Measurements from ENCODE around the gene MDC1.

MDC1 gene

GRCh38 chr6:30700340-30700739 is 16.7 kb downstream of the MDC1 start:
- DNase-seq (ENCODE audit: low read depth), result no peak

GRCh38 chr6:30696432-30696831 is 20.6 kb downstream of the MDC1 start:
- no peak for DNase-seq (ENCODE audit: low read depth)

- no peak for DNase-seq (ENCODE audit: low read depth)
These were observed 25.8 kb downstream of the MDC1 start for GRCh38 chr6:30691208-30691847.

- DNase-seq (ENCODE audit: low read depth), result peak; percentile 77
These were observed 26.5 kb downstream of the MDC1 start, which contains the start of gene NRM for GRCh38 chr6:30690403-30691207. Gene NRM (minus strand): TSS chr6:30690984. CDS start chr6:30690974, 10 bp downstream.

DNA sequence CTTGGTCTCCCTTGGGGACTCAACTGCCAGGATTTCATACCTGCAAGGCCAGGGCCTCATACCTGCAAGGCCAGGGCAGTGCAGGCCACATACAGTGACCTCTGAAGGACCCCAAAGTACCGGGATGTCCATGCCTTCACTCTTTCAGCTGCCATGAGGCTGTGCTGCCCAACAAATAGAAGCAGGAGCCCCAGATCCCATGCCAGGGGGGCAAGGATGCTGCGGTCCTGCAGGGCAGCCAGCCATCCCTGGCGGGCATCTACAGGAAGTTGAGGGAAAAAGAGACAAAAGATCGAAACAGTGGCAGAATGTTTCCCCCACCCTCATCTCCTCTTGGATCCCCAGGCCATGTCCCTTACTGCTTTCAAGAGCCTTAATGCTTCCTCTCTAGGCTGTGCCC is 27.1 kb downstream of the MDC1 start:
- no peak for DNase-seq (ENCODE audit: low read depth)

DNA sequence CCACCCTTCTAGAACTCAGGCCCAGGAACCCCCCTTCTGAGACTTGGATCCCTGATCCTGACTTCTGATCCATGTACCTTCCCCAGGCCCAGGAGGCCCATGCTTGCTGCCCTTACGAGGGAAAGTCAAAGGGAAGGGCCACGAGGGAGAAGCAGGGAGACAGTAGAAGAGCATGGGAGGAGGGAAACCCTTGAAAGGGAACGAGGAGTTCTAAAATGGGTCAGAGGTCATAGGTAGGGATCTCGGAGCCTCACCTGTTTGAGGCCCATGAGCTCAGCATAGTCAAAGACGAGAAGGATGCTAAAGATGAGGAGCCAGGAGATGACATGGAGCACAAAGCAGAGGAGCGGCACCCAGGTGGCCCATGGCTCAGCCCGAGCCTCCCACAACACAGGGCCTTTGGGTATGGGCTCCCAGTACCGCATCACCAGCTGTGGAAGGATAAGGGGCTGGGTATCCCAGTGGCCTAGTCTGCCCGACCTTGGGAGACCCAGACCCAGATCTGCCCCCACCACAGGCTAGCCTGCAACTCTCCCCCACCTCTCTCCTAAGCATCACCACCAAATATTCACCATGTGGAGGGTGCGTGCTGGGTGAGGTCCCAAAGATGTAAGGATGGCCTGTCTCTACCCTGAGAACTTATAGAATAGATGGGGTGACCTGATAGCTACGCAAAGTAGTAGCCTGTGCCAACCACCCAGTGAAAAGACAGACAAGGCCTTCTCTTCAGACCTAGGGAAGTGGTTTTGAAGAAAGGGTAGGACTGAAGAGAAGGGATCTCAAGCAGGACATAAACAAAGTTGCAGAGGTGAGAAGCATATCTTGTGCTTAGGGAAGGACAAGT is 27.8 kb downstream of the MDC1 start:
- DNase-seq (ENCODE audit: low read depth), result no peak

DNA sequence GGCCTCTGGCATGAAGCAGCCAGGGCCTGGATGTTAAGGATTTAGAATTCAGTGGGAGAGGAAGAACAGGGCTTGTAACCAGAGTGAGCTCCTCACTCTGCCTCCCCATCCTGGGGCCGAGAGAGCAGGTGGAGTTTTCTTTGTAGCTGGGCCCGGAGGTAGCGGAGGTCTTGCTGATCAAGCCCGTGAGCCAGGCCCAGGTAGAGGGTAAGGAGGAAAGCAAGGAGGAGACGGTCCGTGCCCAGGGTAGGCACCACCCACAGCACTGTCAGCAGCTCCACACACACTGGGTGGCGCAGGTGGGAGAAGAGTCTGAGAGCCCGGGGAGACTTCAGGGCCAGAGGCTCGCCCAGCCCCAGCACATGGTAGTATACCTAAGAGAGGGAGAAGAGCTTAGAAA is 28.5 kb downstream of the MDC1 start:
- no peak for DNase-seq (ENCODE audit: low read depth)

GRCh38 chr6:30687659-30688431 is 29.2 kb downstream of the MDC1 start:
- no peak for DNase-seq (ENCODE audit: low read depth)

- peak; percentile 95 for DNase-seq (ENCODE audit: low read depth)
These were observed 30.0 kb downstream of the MDC1 start for GRCh38 chr6:30686908-30687658.

DNA sequence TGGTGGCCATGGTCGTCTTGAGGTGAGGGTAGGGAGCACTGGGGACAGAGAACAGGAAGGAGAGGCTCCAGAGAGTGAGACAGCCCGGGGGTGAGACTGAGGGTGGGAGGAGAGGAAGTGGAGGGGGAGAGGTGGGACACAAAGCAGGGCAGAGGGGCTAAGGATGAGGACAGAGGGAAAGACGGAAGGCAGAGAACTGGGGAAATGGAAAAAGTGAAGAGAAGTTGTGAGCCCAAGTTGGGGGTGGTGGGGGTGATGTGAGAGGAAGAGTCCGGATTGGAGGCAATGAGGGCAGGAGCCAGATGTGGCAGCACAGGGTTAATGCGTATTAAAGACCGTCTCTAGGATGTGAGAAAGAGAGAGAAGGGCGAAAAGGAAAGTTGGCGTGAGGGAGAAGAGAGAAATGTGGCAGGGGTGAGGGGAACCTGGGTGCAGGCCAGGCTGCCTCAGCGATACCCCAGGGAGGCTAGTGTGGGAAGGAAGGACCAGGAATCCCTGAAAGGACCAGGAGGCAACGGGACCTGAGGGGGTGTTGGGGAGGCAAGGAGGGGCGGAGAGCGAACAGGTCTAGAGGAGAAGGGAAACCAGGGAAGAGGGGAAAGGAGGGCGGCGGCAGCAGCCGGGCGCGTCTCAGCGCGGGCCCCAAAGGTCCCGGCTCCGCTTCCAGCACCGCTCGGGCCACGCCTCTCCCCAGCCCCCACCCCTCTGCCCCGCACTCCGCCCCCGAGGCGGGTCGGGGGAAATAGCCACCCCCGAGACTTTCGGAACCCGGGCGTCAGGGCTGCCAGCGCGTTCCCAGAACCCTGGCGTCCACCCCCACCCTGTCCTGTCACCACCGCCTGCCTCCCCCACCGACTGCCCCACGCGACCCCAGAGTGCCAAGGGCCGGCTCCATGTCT is 30.8 kb downstream of the MDC1 start, which contains the start of gene PPP1R18:
PPP1R18 (minus strand) TSS at position 637 of the 899 bp plus-strand sequence; CDS start at position 10, 627 bp downstream.
- DNase-seq (ENCODE audit: low read depth), result no peak

GRCh38 chr6:30685157-30686008 is 31.7 kb downstream of the MDC1 start:
- DNase-seq (ENCODE audit: low read depth), result no peak

DNA sequence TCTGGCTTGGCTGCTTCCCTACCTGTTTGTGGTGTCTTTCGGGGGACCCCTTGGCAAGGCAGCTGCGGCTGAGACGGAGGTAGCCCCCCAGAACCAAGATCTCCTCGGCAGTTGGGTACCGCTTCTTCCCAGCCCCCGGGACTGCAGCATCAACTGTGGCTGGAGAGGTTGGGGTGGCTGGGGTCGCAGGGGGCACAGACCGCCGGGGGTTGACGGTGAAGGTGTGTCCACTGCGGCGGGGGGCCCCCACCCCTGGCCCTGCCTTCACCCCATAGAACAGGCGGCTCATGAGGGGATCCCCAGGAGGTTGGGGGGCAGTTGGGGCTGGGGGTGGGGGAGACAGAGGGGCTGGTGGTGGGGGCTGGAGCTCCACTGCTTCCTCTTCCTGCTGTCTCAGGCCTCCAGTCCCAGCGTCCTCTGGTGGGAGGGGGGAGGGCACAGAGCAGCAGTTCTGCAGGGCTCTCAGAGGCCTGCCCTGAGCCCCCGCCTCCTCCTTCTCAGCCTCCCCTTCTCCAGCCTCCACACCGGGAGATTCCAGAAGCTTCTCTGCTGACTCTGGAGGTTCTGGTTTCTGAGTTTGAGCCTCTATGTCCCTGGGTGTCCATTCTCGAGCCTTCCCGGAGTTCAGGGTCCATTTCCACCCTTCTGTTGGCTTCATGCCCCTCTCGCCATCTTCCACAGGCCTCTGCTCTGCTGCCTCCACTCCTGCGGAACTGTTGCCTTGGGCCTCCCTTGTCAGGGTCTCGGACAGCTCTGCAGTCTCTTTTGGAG is 32.5 kb downstream of the MDC1 start:
- DNase-seq (ENCODE audit: low read depth), result no peak

GRCh38 chr6:30683980-30684338 is 33.1 kb downstream of the MDC1 start:
- no peak for DNase-seq (ENCODE audit: low read depth)

DNA sequence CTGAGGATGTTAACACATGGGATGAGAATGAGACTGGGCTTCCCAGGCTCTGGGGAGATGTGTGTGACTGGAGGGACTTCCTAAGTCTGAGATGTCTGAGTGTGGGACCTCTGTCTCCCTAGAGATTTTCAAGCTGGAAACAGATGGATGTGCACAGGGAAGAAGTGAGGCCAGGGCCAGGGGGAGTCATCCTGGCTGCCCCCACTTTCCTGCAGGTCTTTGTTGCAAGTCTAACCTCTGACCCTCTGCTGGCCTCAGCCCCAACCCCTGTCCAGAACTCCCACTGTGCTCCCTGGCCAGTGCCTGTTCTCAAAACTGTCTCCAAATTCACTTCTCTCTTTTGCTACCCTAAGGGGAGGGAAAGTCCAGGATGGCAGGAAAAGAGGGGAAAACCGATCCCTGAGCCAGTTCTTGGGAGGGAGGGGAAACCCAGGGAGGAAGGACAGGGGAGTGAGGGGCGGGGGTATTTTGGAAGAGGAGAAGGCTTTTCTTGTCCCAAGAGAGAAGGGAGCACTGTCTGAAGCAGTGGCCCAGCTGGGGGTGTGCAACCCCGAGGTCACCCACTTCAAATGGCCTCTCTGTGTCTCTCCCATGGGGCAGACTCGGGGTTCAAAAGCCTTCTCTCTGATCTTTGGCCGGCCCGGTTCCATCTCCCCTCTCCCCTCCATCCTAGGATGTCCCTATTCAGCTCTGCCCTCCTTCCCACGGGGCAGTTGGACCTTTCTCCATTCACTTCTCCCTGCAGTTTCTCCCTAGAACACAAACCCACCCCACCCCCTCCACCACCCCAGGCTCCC is 33.7 kb downstream of the MDC1 start:
- no peak for DNase-seq (ENCODE audit: low read depth)

- DNase-seq (ENCODE audit: low read depth), result peak; percentile 81
These were observed 34.7 kb downstream of the MDC1 start for GRCh38 chr6:30682143-30683117.

GRCh38 chr6:30681766-30682142 is 35.3 kb downstream of the MDC1 start:
- no peak for DNase-seq (ENCODE audit: low read depth)
